Suprapubic skin (tissue), 4 donors: Measurements from ENCODE around the gene ZFYVE26. TPM values are rescaled to one million over a fixed set of nuclear protein-coding genes. Genes with fewer than 3 reads are reported as not detected.
A peak's percentile ranks its signal among the peaks of the same experiment; 100 is the strongest.
"Not testable (repeated sequence)": the region's sequence is repeated elsewhere in the genome, so short reads cannot be mapped to it uniquely, and the experiment has no call there.

Source experiments
- DNase-seq, 2 donors: peaks; one replicate each; pipeline ENCODE4 v3.0.0-alpha.2; 2019; ENCODE audit warnings: low spot score in 2 of 2
- H3K27ac ChIP-seq: fragments of 200-600 bp; sonication (generic); one replicate; pipeline ENCODE4 v1.5.1; 2019
- H3K27me3 ChIP-seq: fragments of 200-600 bp; sonication (generic); one replicate; pipeline ENCODE4 v1.5.1; 2019
- H3K36me3 ChIP-seq: fragments of 200-600 bp; sonication (generic); one replicate; pipeline ENCODE4 v1.5.1; 2019
- H3K4me1 ChIP-seq: fragments of 200-600 bp; sonication (generic); one replicate; pipeline ENCODE4 v1.5.1; 2019
- H3K4me3 ChIP-seq: fragments of 200-600 bp; sonication (generic); one replicate; pipeline ENCODE4 v1.5.1; 2019; ENCODE audit warnings: mild to moderate bottlenecking
- H3K9me3 ChIP-seq: fragments of 200-600 bp; sonication (generic); one replicate; pipeline ENCODE4 v1.5.1; 2019
- EP300 ChIP-seq: sonication (generic); formaldehyde crosslinking; IDR thresholded peaks from one replicate; pipeline ENCODE4 v1.6.1; 2017; ENCODE audit warnings: antibody characterized with exemption
- POLR2A ChIP-seq, 2 donors: fragments of 450-650 bp; IDR thresholded peaks; one replicate each; pipeline ENCODE4 v1.6.1; 2017; ENCODE audit warnings: antibody characterized with exemption in 2 of 2, mild to moderate bottlenecking in 2 of 2, moderate library complexity in 2 of 2
- POLR2AphosphoS5 ChIP-seq, 3 donors: sonication (generic); formaldehyde crosslinking; IDR thresholded peaks; one replicate each; pipeline ENCODE4 v1.6.1; 2017; ENCODE audit warnings: antibody characterized with exemption in 3 of 3
- WGBS: methylation state at CpG from one replicate; pipeline ENCODE4 v1.1.5; 2018; 5-methylcytosine and 5-hydroxymethylcytosine counted together
- total RNA-seq, 4 donors: library from RNA; depleted of rRNA; stranded (reverse); fragments of >200 nt; gene quantifications; one replicate each; pipeline ENCODE4 v1.1.0, GENCODE V29; 2016
- TF ChIP-seq, protein P1 (sequence below), 2 donors: fragments of 200-600 bp in 1 of 2; fragments of 450-650 bp in 1 of 2; sonication (generic) in 1 of 2; IDR thresholded peaks; one replicate each; pipeline ENCODE4 v1.5.1; 2016 to 2019; ENCODE audit warnings: antibody characterized with exemption in 2 of 2, mild to moderate bottlenecking in 1 of 2, moderate library complexity in 1 of 2

Gene ZFYVE26
- total RNA-seq, 4 donors from 2014 or later, result 20.9 to 81.6 (median 40.9) TPM

DNA sequence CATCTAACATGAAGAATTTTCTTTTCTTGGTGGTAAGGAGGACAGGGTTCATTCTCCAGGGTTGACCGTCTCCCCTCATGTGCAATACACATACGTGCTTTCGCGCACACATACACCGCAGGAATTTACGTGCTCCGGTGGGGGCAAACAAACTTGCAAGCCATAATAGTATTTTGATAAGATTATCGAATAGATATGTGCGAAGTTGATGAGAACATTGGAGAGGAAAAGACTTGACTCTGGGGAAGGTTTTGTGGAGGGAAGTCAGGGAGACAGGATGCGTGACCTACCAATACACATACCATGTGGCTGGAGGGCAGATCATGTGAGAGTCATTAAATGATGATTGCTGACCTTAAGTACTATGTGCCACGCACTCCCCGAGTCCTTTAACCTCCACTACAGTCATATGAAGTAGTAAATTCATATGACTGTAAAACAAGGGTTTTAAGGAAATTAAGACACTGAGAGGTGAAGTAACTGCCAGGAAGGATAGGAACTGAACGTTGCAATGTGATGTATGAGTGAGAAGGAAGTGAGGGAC is 4.1 kb upstream of the ZFYVE26 start:
- no peaks in the 10 kb centered on the region for H3K27me3 ChIP-seq
- DNase-seq, result no peak
- H3K27ac ChIP-seq, result no peak overlapping the region
- H3K36me3 ChIP-seq, result no peaks in the 10 kb centered on the region
- H3K9me3 ChIP-seq, result no peaks in the 10 kb centered on the region
- peak overlapping the region; percentile 88 for H3K4me3 ChIP-seq
- TF ChIP-seq POLR2A (IDR thresholded peaks at IDR 0.05), result no peak
- no peak for TF ChIP-seq EP300
- no peak for TF ChIP-seq POLR2AphosphoS5 (IDR thresholded peaks at IDR 0.05)
- TF ChIP-seq, protein P1, sequence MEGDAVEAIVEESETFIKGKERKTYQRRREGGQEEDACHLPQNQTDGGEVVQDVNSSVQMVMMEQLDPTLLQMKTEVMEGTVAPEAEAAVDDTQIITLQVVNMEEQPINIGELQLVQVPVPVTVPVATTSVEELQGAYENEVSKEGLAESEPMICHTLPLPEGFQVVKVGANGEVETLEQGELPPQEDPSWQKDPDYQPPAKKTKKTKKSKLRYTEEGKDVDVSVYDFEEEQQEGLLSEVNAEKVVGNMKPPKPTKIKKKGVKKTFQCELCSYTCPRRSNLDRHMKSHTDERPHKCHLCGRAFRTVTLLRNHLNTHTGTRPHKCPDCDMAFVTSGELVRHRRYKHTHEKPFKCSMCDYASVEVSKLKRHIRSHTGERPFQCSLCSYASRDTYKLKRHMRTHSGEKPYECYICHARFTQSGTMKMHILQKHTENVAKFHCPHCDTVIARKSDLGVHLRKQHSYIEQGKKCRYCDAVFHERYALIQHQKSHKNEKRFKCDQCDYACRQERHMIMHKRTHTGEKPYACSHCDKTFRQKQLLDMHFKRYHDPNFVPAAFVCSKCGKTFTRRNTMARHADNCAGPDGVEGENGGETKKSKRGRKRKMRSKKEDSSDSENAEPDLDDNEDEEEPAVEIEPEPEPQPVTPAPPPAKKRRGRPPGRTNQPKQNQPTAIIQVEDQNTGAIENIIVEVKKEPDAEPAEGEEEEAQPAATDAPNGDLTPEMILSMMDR (IDR thresholded peaks at IDR 0.05), result no peak
- peaks cover 21% of the 10 kb centered on the region for H3K4me1 ChIP-seq
- WGBS, result 24% methylated on average over 13 of the region's 13 CpGs

DNA sequence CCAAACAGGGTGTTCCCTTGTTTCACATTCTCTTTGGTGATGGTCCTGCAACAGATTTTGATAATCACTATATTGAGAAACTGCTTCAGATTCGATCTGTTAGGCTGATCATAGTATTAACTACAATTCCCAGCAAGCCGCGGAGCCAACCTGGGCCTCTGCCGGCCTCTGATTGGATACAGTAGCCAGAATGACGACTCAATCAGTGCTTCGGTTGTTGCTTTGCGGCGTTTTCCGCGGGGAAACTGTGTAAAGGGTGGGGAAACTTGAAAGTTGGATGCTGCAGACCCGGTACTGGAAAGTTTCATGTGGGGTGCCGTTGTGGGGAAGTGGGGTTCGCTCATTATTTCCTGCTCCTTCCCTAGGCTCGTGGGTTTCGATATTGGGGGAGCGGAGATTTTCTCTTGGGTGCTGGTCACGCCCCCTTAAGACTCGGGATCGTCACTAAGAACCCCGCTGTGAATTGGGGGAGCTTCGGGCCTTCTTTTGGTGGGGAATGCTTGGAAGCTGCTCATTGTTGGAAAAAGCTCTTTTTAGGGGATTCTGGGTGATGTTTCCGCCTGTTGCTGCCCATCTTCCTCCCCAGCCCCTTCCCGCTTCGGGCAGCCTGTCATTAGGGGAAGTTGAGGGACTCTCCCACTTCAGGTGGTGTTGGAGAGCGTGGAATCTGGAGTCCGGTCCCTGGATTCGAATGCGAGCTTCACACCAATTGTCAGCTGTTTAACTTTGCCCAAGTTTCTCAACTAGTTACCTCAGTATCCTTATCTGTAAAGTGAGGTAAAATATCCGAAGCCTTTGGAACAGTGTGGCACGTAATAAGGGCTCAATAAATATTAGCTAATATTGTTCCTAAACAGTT is 3.4 kb upstream of the ZFYVE26 start, which contains the start of gene RAD51B:
Gene RAD51B, plus strand, starts transcription at position 217 of the 859 bp plus-strand sequence.
- 1% methylated on average over 26 of the region's 30 CpGs for WGBS
- Histone ChIP-seq H3K36me3 (no peaks in the 10 kb centered on the region), H3K4me3 (peak within 1 kb of the TSS; percentile 88), H3K9me3 (no peaks in the 10 kb centered on the region), H3K27ac (peak within 1 kb of the TSS; percentile 40), H3K4me1 (peaks cover 28% of the 10 kb centered on the region), H3K27me3 (no peaks in the 10 kb centered on the region)
- peak; percentile 92 to 94 for DNase-seq
- TF ChIP-seq POLR2AphosphoS5 (IDR thresholded peaks at IDR 0.05) (peak in 1 of 3 donors; percentile 23), EP300 (no peak)
- TF ChIP-seq, protein P1 (IDR thresholded peaks at IDR 0.05), result no peak

DNA sequence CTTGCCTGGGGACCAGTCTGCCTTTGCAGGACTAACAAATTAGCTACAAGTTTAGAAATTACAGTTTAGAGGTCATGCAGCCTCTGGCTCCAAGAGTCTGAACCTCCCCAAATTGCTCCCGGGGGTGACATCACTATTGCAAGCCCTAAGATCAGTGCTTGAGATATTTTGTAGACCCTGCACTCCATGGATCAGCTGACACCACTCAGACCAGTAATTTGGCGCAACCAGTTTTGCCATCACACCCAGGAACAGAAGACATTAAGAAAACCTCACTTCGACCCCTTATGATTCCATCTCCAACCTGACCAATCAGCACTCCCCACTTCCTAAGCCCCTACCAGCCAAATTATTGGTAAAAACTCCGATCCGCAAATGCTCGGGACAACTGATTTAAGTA is 2.1 kb upstream of the ZFYVE26 start:
- not testable (repeated sequence) for DNase-seq, H3K27ac ChIP-seq, H3K36me3 ChIP-seq, H3K9me3 ChIP-seq, H3K27me3 ChIP-seq, H3K4me3 ChIP-seq
- H3K4me1 ChIP-seq, result peaks cover 34% of the 10 kb centered on the region
- 95% methylated on average over 6 of the region's 6 CpGs for WGBS

DNA sequence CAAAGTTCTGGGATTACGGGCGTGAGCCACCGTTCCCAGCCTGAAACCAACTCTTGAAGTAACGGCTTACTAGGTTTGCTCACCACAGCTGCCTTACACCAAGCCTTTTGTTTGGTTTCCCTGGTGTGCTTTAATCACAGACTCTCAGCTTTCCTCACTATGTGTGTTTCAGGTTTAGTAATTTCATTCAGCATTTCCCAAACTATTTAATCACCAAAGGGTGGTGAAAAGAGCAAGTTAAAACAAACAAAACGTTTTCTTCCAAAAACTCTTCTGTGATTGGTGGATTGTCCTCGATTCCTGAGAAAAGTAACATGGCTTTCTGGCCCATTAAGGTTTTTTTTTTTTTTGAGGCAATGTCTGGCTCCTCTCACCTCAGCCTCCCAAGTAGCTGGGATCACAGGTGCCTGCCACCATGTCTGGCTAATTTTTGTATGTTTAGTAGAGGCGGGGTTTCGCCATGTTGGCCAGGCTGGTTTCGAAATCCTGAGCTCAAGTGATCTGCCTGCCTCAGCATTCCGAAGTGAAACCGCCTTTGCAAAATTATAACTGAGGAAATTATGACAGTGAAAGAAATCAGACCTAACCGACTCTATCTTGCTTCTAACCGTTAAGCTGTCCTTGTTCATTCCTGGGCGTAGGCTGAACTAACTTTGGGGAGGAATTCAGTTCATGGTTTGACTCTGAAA is 1.5 kb upstream of the ZFYVE26 start:
- no peak for DNase-seq
- Histone ChIP-seq H3K27ac (no peak overlapping the region), H3K4me3 (no peak overlapping the region), H3K36me3 (peaks cover 3% of the 10 kb centered on the region), H3K4me1 (peaks cover 34% of the 10 kb centered on the region), H3K27me3 (no peaks in the 10 kb centered on the region), H3K9me3 (no peaks in the 10 kb centered on the region)
- TF ChIP-seq POLR2AphosphoS5 (IDR thresholded peaks at IDR 0.05) (no peak), EP300 (no peak), POLR2A (IDR thresholded peaks at IDR 0.05) (no peak)
- TF ChIP-seq, protein P1 (IDR thresholded peaks at IDR 0.05), result no peak
- WGBS, result 92% methylated on average over 14 of the region's 14 CpGs

DNA sequence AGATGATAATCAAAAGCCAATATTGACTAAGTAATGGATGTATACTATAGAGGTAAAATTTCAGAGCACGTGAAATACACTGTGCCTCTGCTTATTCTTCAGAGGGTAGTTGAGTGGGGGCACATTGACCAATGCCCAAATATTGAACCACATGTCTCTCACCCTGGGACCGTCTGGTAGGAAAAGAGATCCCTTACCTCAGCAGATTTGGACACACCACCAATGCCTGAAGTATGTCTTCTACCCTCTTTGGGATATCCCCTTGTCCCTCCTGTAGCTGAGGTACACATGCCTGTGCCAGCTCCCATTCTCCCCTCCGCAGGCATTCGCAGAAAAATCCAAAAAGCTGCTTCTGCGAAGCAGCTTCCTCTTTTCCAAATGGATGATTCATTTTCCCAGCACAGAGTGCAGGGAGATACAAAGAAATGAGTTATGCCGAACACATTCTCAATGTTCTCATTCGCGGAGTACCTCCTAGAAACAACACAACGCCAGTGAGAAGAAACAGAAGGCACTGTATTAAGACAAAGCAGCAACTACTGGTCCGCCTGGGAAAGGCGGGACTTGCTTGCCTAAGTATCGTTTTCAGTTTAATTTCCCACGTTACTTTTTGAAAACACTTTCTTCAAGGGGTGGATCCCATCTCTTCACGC is 691 bp downstream of the ZFYVE26 start:
- no peak for TF ChIP-seq EP300
- no peak for TF ChIP-seq POLR2A (IDR thresholded peaks at IDR 0.05)
- no peak for TF ChIP-seq POLR2AphosphoS5 (IDR thresholded peaks at IDR 0.05)
- TF ChIP-seq, protein P1 (IDR thresholded peaks at IDR 0.05), result no peak
- Histone ChIP-seq H3K27ac (peak overlapping the region; percentile 81), H3K9me3 (no peaks in the 10 kb centered on the region), H3K4me3 (peak overlapping the region; percentile 74), H3K27me3 (no peaks in the 10 kb centered on the region), H3K4me1 (peaks cover 30% of the 10 kb centered on the region), H3K36me3 (peaks cover 22% of the 10 kb centered on the region)
- 8% methylated on average over 14 of the region's 14 CpGs for WGBS
- DNase-seq, result no peak
